Tibial nerve (tissue), 4 donors: ENCODE measurements around the gene RYR3. TPM values are rescaled to one million over a fixed set of nuclear protein-coding genes. Genes with fewer than 3 reads are reported as not detected.

Experiments
- DNase-seq, 2 donors: peaks; one replicate each; pipeline ENCODE4 v3.0.0-alpha.2; 2019; ENCODE audit warnings: low spot score in 2 of 2
- H3K27ac ChIP-seq, 4 donors: fragments of 200-600 bp; sonication (generic) in 3 of 4; one replicate each; pipeline ENCODE4 v1.5.1; 2017 to 2019; ENCODE audit warnings: mild to moderate bottlenecking in 1 of 4
- H3K27me3 ChIP-seq, 2 donors: fragments of 200-600 bp; sonication (generic) in 1 of 2; one replicate each; pipeline versions ENCODE4 v1.5.1 to v1.6.0; 2017 to 2019
- H3K36me3 ChIP-seq, 3 donors: fragments of 200-600 bp; sonication (generic); one replicate each; pipeline ENCODE4 v1.5.1; 2018 to 2019
- H3K4me1 ChIP-seq, 4 donors: fragments of 200-600 bp; sonication (generic) in 3 of 4; one replicate each; pipeline ENCODE4 v1.5.1; 2017 to 2019
- H3K4me3 ChIP-seq, 4 donors: fragments of 200-600 bp; sonication (generic) in 3 of 4; one replicate each; pipeline ENCODE4 v1.5.1; 2017 to 2019; ENCODE audit warnings: mild to moderate bottlenecking in 1 of 4, moderate library complexity in 1 of 4
- H3K9me3 ChIP-seq, 4 donors: fragments of 200-600 bp; sonication (generic) in 3 of 4; one replicate each; pipeline ENCODE4 v1.5.1; 2017 to 2019
- CTCF ChIP-seq, 5 experiments: fragments of 200-600 bp in 3 of 5; fragments of 450-650 bp in 2 of 5; sonication (generic) in 3 of 5; IDR thresholded peaks; one replicate each; pipeline ENCODE4 v1.5.1; 2016 to 2019; ENCODE audit warnings: antibody characterized with exemption in 5 of 5, mild to moderate bottlenecking in 3 of 5, moderate library complexity in 2 of 5
- EP300 ChIP-seq, 2 donors: sonication (generic); formaldehyde crosslinking; IDR thresholded peaks; one replicate each; pipeline ENCODE4 v1.6.1; 2017; ENCODE audit warnings: antibody characterized with exemption in 2 of 2, mild to moderate bottlenecking in 1 of 2
- POLR2A ChIP-seq, 2 donors: fragments of 450-650 bp; IDR thresholded peaks; one replicate each; pipeline ENCODE4 v1.6.1; 2017; ENCODE audit warnings: antibody characterized with exemption in 2 of 2, mild to moderate bottlenecking in 2 of 2, moderate library complexity in 2 of 2
- WGBS, 2 donors: methylation state at CpG; one replicate each; pipeline ENCODE4 v1.1.5; 2018; 5-methylcytosine and 5-hydroxymethylcytosine counted together
- total RNA-seq, 4 donors: library from RNA; depleted of rRNA; stranded (reverse); fragments of >200 nt; gene quantifications; one replicate each; pipeline ENCODE4 v1.1.0, GENCODE V29; 2016

RYR3 gene
- total RNA-seq, 4 donors from 2014 or later, result 1.2 to 7.0 (median 5.4) TPM

DNA sequence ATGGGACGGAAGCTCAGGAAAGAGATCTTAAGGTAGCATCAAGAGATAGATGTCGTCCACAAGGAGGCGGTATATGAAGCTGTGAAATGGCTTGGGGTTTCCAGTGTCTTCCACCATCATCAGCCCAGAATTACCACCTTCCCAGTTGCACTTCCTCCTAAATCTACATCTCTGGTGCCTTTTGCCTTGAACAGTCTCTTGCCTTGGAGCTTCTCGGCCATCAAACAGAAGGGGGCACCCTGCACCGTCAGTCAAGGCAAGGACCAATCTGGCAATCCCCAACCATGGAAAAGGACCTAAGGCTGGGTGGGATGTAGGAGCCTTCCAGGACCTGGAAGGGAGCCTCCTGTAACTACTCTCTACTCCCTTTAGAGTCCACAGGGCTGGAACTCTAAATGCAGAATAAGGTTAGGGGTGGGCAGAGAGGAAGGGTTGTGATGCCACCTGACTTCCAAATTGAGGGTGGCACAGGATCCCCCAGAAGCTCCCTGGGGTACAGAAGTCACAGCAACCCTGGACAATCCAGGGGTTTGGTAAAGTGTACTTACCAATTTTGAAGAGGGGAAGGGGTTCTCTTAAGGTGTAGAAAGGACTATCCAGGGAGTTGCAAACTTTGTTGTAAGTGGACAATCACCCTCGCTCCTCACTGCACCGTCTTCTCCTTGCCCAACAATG lies 1.0 kb upstream of the RYR3 start:
- H3K9me3 ChIP-seq, result no peaks in the 10 kb centered on the region
- peak overlapping the region in 1 of 4 donors; percentile 50 for H3K4me3 ChIP-seq
- no peak for DNase-seq
- 52 to 56% methylated on average over 7 of the region's 7 CpGs for WGBS, 2 donors
- no peaks in the 10 kb centered on the region for H3K36me3 ChIP-seq
- peaks cover 0 to 14% (median 0%) of the 10 kb centered on the region in 4 donors for H3K4me1 ChIP-seq
- no peak overlapping the region for H3K27ac ChIP-seq
- TF ChIP-seq CTCF (IDR thresholded peaks at IDR 0.05), result peak in 1 of 5 experiments; percentile 15
- no peak for TF ChIP-seq EP300 (IDR thresholded peaks at IDR 0.05)
- peaks cover 0 to 32% of the 10 kb centered on the region in 2 donors for H3K27me3 ChIP-seq

- 1 to 2% methylated on average over 21 to 29 of the region's 38 CpGs for WGBS, 2 donors
- DNase-seq, result no peak
These were observed 675 bp downstream of the RYR3 start for GRCh38 chr15:33311312-33311971.

GRCh38 chr15:33313491-33313890 lies 2.7 kb downstream of the RYR3 start:
- DNase-seq, result no peak

More at GRCh38 chr15:33311312-33311971, 675 bp downstream of the RYR3 start:
- Histone ChIP-seq H3K36me3 (no peaks in the 10 kb centered on the region), H3K4me3 (peak overlapping the region; percentile 15 to 50 (median 22)), H3K4me1 (peaks cover 0 to 14% (median 0%) of the 10 kb centered on the region in 4 donors), H3K27me3 (peaks cover 0 to 32% of the 10 kb centered on the region in 2 donors), H3K27ac (peak overlapping the region in 1 of 4 donors; percentile 53), H3K9me3 (no peaks in the 10 kb centered on the region)
- TF ChIP-seq POLR2A (IDR thresholded peaks at IDR 0.05) (no peak), CTCF (IDR thresholded peaks at IDR 0.05) (no peak), EP300 (IDR thresholded peaks at IDR 0.05) (no peak)

DNA sequence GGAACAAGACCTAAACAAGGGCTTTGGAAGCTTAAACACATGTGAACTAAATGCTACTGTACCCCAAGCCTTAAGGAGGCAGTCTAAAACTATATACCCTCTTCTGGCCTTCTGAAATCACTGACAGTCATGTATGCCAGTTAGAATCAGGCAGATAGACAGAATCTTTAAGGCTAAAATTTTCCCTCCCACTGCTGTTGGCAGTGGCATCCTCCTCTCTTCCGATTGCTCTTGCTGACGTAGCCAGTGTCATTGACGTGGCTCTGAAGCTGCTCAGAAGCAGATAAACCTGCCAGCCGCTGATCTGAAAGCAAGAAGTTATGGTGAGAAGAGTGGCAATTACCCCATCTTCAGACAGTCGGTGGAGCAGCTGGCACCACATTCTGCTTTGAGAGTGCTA lies 3.3 kb downstream of the RYR3 start:
- Histone ChIP-seq H3K4me3 (no peak overlapping the region), H3K36me3 (no peaks in the 10 kb centered on the region)
- 87 to 89% methylated on average over 5 of the region's 5 CpGs for WGBS, 2 donors

More at GRCh38 chr15:33313491-33313890, 2.7 kb downstream of the RYR3 start:
- Histone ChIP-seq H3K4me1 (peaks cover 0 to 14% (median 0%) of the 10 kb centered on the region in 4 donors), H3K27me3 (peaks cover 0 to 32% of the 10 kb centered on the region in 2 donors), H3K9me3 (no peaks in the 10 kb centered on the region), H3K4me3 (no peak overlapping the region), H3K36me3 (no peaks in the 10 kb centered on the region), H3K27ac (no peak overlapping the region)
- TF ChIP-seq CTCF (IDR thresholded peaks at IDR 0.05), result no peak
- no peak for TF ChIP-seq POLR2A (IDR thresholded peaks at IDR 0.05)
- no peak for TF ChIP-seq EP300 (IDR thresholded peaks at IDR 0.05)
- 71 to 73% methylated on average over 1 of the region's 1 CpG for WGBS, 2 donors

More for the DNA sequence above, 3.3 kb downstream of the RYR3 start:
- no peak overlapping the region for H3K27ac ChIP-seq
- peaks cover 0 to 30% of the 10 kb centered on the region in 2 donors for H3K27me3 ChIP-seq
- TF ChIP-seq EP300 (IDR thresholded peaks at IDR 0.05), result no peak
- TF ChIP-seq CTCF (IDR thresholded peaks at IDR 0.05), result no peak
- TF ChIP-seq POLR2A (IDR thresholded peaks at IDR 0.05), result no peak
- peaks cover 0 to 14% (median 0%) of the 10 kb centered on the region in 4 donors for H3K4me1 ChIP-seq
- no peak for DNase-seq
- H3K9me3 ChIP-seq, result no peaks in the 10 kb centered on the region
